GM12865 (cell line): Measurements from ENCODE around the gene TSSK6.
"Not testable (repeated sequence)": the region's sequence is repeated elsewhere in the genome, so short reads cannot be mapped to it uniquely, and the experiment has no call there.

Experiments
- DNase-seq: peaks from one replicate; pipeline ENCODE4 v3.0.0; 2010; ENCODE audit warnings: low read depth
- H3K4me3 ChIP-seq: 2 replicates; pipeline ENCODE4 v1.5.1; 2011; ENCODE audit warnings: mild to moderate bottlenecking, low read depth, low read length, control low read depth
- TF ChIP-seq, protein P1 (sequence below): IDR thresholded peaks from 2 replicates; pipeline ENCODE4 v1.5.1; 2011; ENCODE audit warnings: low read length, control low read depth, low read depth, inconsistent platforms; ENCODE audit not compliant: insufficient read depth; ENCODE audit errors: missing control alignments

TSSK6 gene

GRCh38 chr19:19475849-19476828, 39.2 kb downstream of the TSSK6 start:
- TF ChIP-seq, protein P1, sequence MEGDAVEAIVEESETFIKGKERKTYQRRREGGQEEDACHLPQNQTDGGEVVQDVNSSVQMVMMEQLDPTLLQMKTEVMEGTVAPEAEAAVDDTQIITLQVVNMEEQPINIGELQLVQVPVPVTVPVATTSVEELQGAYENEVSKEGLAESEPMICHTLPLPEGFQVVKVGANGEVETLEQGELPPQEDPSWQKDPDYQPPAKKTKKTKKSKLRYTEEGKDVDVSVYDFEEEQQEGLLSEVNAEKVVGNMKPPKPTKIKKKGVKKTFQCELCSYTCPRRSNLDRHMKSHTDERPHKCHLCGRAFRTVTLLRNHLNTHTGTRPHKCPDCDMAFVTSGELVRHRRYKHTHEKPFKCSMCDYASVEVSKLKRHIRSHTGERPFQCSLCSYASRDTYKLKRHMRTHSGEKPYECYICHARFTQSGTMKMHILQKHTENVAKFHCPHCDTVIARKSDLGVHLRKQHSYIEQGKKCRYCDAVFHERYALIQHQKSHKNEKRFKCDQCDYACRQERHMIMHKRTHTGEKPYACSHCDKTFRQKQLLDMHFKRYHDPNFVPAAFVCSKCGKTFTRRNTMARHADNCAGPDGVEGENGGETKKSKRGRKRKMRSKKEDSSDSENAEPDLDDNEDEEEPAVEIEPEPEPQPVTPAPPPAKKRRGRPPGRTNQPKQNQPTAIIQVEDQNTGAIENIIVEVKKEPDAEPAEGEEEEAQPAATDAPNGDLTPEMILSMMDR: peak; percentile 28
- H3K4me3 ChIP-seq: no peak overlapping the region

GRCh38 chr19:19475015-19475765, 40.2 kb downstream of the TSSK6 start:
- H3K4me3 ChIP-seq: no peak overlapping the region
- TF ChIP-seq, protein P1: no peak
- no peak for DNase-seq

More at GRCh38 chr19:19475849-19476828, 39.2 kb downstream of the TSSK6 start:
- no peak for DNase-seq

GRCh38 chr19:19472106-19472505, 43.2 kb downstream of the TSSK6 start:
- H3K4me3 ChIP-seq: not testable (repeated sequence)
- peak; percentile 70 for DNase-seq

DNA sequence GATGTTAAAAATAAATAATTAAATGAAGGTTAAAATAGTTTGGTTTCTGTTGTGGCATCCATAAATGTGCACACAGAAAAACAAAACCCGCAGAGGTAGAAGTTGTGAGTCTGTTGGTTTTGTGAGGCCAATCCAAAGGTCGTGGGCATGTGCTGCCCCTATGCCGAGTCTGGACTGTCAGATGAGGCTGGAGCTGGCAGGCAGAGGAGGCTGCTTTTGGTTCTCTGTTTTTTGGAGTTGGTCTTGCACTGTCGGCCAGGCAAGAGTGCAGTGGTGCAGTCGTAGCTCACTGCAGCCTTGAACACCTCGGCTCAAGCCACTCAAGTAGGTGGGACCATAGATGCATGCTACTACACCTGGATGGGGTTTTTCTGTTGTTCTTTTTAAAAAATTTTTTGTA, 43.7 kb downstream of the TSSK6 start:
- TF ChIP-seq, protein P1: no peak
- H3K4me3 ChIP-seq: no peak overlapping the region
- peak; percentile 48 for DNase-seq

DNA sequence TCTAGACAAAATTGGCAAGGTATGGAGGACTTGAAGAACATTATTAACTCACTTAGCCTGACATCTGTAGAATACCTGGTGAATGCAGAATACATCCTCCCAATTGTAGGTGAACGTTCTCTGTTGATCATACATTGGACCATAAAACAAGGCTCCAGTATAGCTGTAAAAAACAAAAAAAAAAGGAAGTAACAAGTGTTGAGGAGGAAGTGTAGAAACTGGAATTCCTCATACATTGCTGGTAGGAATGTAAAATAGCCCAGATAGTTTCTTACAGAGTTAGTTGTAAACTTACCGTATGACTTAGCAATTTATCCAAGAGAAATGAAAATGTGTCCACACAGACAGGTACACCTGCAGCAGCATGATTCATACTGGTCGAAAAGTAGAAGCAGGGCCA, 44.8 kb downstream of the TSSK6 start:
- TF ChIP-seq, protein P1: no peak
- no peak for DNase-seq
- H3K4me3 ChIP-seq: no peak overlapping the region

DNA sequence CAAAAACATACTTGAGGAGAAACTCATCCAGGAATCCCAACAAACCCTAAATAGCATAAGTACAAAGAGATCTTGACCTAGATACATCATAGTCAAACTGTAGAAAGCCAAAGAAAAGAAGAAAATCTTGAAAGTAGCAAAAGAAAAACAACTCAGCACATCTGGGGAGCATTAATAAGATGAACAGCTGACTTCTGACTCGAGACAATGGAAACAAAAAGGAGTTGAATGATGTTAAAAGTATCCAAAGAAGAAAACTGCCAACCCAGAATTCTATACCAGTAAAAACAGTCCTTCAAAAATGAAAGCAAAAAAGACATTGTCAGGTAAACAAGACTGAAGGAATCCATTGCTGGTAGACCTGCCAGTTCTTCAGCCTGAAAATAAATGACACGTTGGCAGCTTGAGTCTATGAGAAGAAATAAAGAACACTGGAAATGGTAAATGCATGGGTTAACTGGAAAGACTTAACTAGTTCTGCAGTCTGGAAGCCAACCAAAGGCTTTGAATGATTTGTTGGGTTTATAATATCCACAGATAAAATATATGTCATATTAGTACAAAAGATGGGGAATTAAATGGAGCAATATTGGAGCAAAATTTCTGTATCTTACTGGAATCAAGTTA, 46.8 kb downstream of the TSSK6 start:
- H3K4me3 ChIP-seq: no peak overlapping the region
- DNase-seq: no peak
- TF ChIP-seq, protein P1: no peak

- no peak overlapping the region for H3K4me3 ChIP-seq
- TF ChIP-seq, protein P1: no peak
- no peak for DNase-seq
These were observed 49.1 kb downstream of the TSSK6 start for GRCh38 chr19:19466201-19466600.
